ENCODE results near the gene EPHB2.

GRCh38 chr1:22782406-22782805, 71.8 kb downstream of the EPHB2 start:
- TF ChIP-seq CTCF (IDR thresholded peaks at IDR 0.05; ENCODE audit: low read depth, low read length), result no peak
- no peak for TF ChIP-seq POLR2A (IDR thresholded peaks at IDR 0.05; ENCODE audit: extremely low read depth, insufficient read length)
- no peak for TF ChIP-seq MAX (IDR thresholded peaks at IDR 0.05; ENCODE audit: low read depth, low read length)
- TF ChIP-seq MYC (IDR thresholded peaks at IDR 0.05; ENCODE audit: low read depth, low read length), result no peak
